Smooth muscle cell of trachea (primary cell): ENCODE data around the gene CORO7. TPM values are rescaled to one million over a fixed set of nuclear protein-coding genes. Genes with fewer than 3 reads are reported as not detected.

Experiments
- total RNA-seq: library from RNA; depleted of rRNA; stranded (reverse); fragments of >200 nt; gene quantifications from 2 replicates; pipeline ENCODE4 v1.2.1, GENCODE V29; 2014

CORO7 gene
- total RNA-seq: 14.1 and 14.2 TPM in 2 replicates

GRCh38 chr16:4416200-4417032 lies at the start of gene CORO7:
Gene CORO7, minus strand, starts transcription at chr16:4416596. Its CDS starts 78 bp downstream, at chr16:4416518.

GRCh38 chr16:4425378-4426020 lies 9.1 kb upstream of the CORO7 start, which contains the start of gene DNAJA3:
Gene DNAJA3, plus strand, starts transcription at chr16:4425868. Its CDS starts 14 bp downstream, at chr16:4425882.

GRCh38 chr16:4371357-4372000 lies 44.9 kb downstream of the CORO7 start, which contains the start of gene VASN:
Gene VASN, plus strand, starts transcription at chr16:4371848. Its CDS starts 9,030 bp downstream, at chr16:4380878.

GRCh38 chr16:4350787-4351659 lies 65.4 kb downstream of the CORO7 start, which contains the start of gene PAM16:
Gene PAM16, minus strand, starts transcription at chr16:4351321. Its CDS starts 87 bp downstream, at chr16:4351234.

GRCh38 chr16:4315186-4316107 lies 100.9 kb downstream of the CORO7 start, which contains the start of gene GLIS2:
Gene GLIS2, plus strand, starts transcription at chr16:4316067. Its CDS starts 16,214 bp downstream, at chr16:4332281.

Other genes with a start within 250 kb of the CORO7 start
- gene SRL, start 174.5 kb downstream of the CORO7 start, total RNA-seq: 0.29 and 0.50 TPM in 2 replicates
- gene TFAP4, start 143.6 kb downstream of the CORO7 start, total RNA-seq: 8.3 and 15.5 TPM in 2 replicates
- 4.4 and 4.6 TPM in 2 replicates for gene GLIS2, start 100.5 kb downstream of the CORO7 start, total RNA-seq
- 15.7 and 16.0 TPM in 2 replicates for gene PAM16, start 65.3 kb downstream of the CORO7 start, total RNA-seq
- 122 and 273 TPM in 2 replicates for gene VASN, start 44.7 kb downstream of the CORO7 start, total RNA-seq
- gene DNAJA3, start 9.3 kb upstream of the CORO7 start, total RNA-seq: 46.3 and 59.0 TPM in 2 replicates
- 87.7 and 97.9 TPM in 2 replicates for gene NMRAL1, start 58.0 kb upstream of the CORO7 start, total RNA-seq
- 52.6 and 53.1 TPM in 2 replicates for gene HMOX2, start 59.8 kb upstream of the CORO7 start, total RNA-seq
- 9.0 and 24.6 TPM in 2 replicates for gene CDIP1, start 122.2 kb upstream of the CORO7 start, total RNA-seq
- gene C16orf96, start 139.7 kb upstream of the CORO7 start, total RNA-seq: 0.17 TPM in 1 of 2 replicates, not detected in the other
- gene UBALD1, start 198.3 kb upstream of the CORO7 start, total RNA-seq: 7.1 and 8.6 TPM in 2 replicates
- 39.3 and 43.7 TPM in 2 replicates for gene MGRN1, start 208.2 kb upstream of the CORO7 start, total RNA-seq